Lower lobe of right lung (tissue), 2 donors: Measurements from ENCODE around the gene CALHM3. TPM values are rescaled to one million over a fixed set of nuclear protein-coding genes. Genes with fewer than 3 reads are reported as not detected.

Source experiments
- ATAC-seq, 2 donors: fragments of 200-7000 bp; cut with Tn5 transposase; one replicate each; pipeline ENCODE4 v1.9.1; 2020 to 2022; ENCODE audit warnings: mild to moderate bottlenecking in 2 of 2, moderate library complexity in 2 of 2
- DNase-seq: peaks from one replicate; pipeline ENCODE4 v3.0.0-alpha.2; 2020
- H3K27ac ChIP-seq: fragments of 200-600 bp; one replicate; pipeline ENCODE4 v1.8.0; 2022
- H3K27me3 ChIP-seq: fragments of 200-600 bp; one replicate; pipeline ENCODE4 v1.8.0; 2022; ENCODE audit warnings: low read depth
- H3K36me3 ChIP-seq: fragments of 200-600 bp; one replicate; pipeline ENCODE4 v1.8.0; 2022; ENCODE audit warnings: mild to moderate bottlenecking
- H3K4me1 ChIP-seq: fragments of 200-600 bp; one replicate; pipeline ENCODE4 v1.8.0; 2022
- H3K4me3 ChIP-seq: fragments of 200-600 bp; one replicate; pipeline ENCODE4 v1.8.0; 2022; ENCODE audit warnings: mild to moderate bottlenecking
- H3K9me3 ChIP-seq: fragments of 200-600 bp; one replicate; pipeline ENCODE4 v1.8.0; 2022
- CTCF ChIP-seq: fragments of 200-600 bp; IDR thresholded peaks from one replicate; pipeline ENCODE4 v1.8.0; 2022; ENCODE audit warnings: antibody characterized with exemption, mild to moderate bottlenecking
- intact Hi-C: fragments of 100-400 bp; cut with DNase I; formaldehyde crosslinking; loops from one replicate; pipeline ENCODE4 v1.11.0; 2022
- total RNA-seq: library from RNA; stranded (reverse); fragmentation: NEBNext Ultra II Directional; extraction: Animal tissue kit (Norgen Biotek cat#: 25700); gene quantifications from one replicate; pipeline ENCODE4 v1.2.1, GENCODE V29; 2021
- donor health status: DM: no; HTN: yes; CAD: no; lungs with severe emphysema.

CALHM3 gene
- total RNA-seq, 1 donor from 2014 or later = not detected

GRCh38 chr10:103478671-103479070 lies 369 bp downstream of the CALHM3 start:
- Histone ChIP-seq H3K4me3 (no peak overlapping the region), H3K36me3 (no peaks in the 10 kb centered on the region), H3K27me3 (no peaks in the 10 kb centered on the region), H3K9me3 (no peaks in the 10 kb centered on the region), H3K4me1 (no peaks in the 10 kb centered on the region), H3K27ac (no peak overlapping the region)
- ATAC-seq (no peak), DNase-seq (no peak)
- intact Hi-C loops = no loop called here
- TF ChIP-seq CTCF = no peak

DNA sequence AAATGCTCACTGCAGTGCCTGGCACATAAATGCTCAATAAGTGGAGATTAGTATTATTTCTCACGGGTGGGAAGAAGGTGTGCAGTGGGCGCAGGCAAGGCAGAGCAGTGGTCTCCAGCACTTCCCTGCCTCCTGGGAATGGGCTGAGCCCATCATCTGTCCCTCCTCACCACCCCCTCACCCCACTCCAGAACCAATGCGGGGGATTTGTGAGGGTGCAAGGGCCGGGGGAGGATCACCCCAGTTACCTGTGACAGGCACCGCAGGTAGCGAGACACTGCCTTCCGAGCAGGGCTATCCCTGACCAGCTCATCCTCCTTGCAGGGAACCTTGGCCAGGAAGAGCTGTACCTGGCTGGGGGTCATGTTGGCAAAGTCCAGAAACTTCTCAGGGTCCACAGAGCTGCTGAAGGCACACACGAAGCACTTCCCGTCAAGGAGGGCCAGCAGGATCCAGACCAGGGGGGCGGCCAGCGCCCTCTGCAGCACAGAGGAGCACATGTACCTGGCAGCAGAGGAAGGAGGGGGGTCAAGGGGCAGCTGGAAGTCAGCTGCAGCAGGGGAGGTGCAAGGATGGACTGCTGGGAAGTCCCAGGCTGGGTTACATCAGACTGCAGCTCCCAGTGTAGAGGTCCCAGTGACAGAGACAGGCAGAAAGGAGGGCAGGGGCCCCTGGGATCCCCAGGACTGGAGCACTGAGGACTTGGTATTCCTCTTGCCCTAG lies 2.8 kb downstream of the CALHM3 start:
- DNase-seq (no peak), ATAC-seq (no peak)
- no peak for TF ChIP-seq CTCF

DNA sequence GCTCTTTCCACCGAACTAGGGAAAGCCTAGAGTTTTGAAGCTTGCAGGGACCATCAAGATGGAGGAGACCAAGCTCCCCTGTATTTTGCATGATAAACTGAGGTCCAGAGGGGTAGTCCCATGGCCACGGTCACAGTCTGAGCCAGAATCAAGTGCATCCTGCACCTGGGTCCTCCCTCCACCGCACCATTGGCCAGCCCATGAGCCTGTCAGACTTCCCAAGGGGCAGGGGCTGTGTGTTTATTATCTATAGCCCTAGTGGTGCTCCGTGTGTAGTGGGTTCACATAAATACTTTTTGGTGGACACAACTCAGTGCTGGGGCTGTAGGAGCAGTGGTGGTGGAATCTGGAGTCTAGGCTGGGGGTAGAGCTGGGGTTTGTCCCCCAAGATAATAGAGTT lies 3.6 kb downstream of the CALHM3 start:
- peaks cover 21% of the 10 kb centered on the region for H3K4me1 ChIP-seq
- no peaks in the 10 kb centered on the region for H3K36me3 ChIP-seq
- ATAC-seq = no peak
- no peak for DNase-seq
- intact Hi-C loops = no loop called here
- no peaks in the 10 kb centered on the region for H3K9me3 ChIP-seq
- no peak for TF ChIP-seq CTCF
- no peak overlapping the region for H3K4me3 ChIP-seq
- no peak overlapping the region for H3K27ac ChIP-seq
- H3K27me3 ChIP-seq = no peaks in the 10 kb centered on the region

More for the DNA sequence above, 2.8 kb downstream of the CALHM3 start:
- H3K36me3 ChIP-seq = no peaks in the 10 kb centered on the region
- H3K4me1 ChIP-seq = peaks cover 13% of the 10 kb centered on the region
- no peaks in the 10 kb centered on the region for H3K9me3 ChIP-seq
- no peak overlapping the region for H3K27ac ChIP-seq
- H3K4me3 ChIP-seq = no peak overlapping the region
- no peaks in the 10 kb centered on the region for H3K27me3 ChIP-seq
- intact Hi-C loops = no loop called here

GRCh38 chr10:103474077-103474476 lies 5.0 kb downstream of the CALHM3 start:
- H3K27ac ChIP-seq = no peak overlapping the region
- intact Hi-C loops = no loop called here
- ATAC-seq (no peak), DNase-seq (no peak)
- no peaks in the 10 kb centered on the region for H3K27me3 ChIP-seq
- no peak overlapping the region for H3K4me3 ChIP-seq
- H3K9me3 ChIP-seq = no peaks in the 10 kb centered on the region
- TF ChIP-seq CTCF = no peak
- peaks cover 23% of the 10 kb centered on the region for H3K4me1 ChIP-seq
- H3K36me3 ChIP-seq = no peaks in the 10 kb centered on the region

GRCh38 chr10:103473261-103473671 lies 5.8 kb downstream of the CALHM3 start:
- Histone ChIP-seq H3K27me3 (no peaks in the 10 kb centered on the region), H3K27ac (no peak overlapping the region), H3K36me3 (no peaks in the 10 kb centered on the region), H3K9me3 (no peaks in the 10 kb centered on the region), H3K4me3 (no peak overlapping the region), H3K4me1 (peaks cover 23% of the 10 kb centered on the region)
- TF ChIP-seq CTCF = no peak
- intact Hi-C loops = no loop called here
- ATAC-seq (no peak), DNase-seq (no peak)
